Kidney epithelial cell (primary cell): ENCODE measurements around the gene YY2. TPM values are rescaled to one million over a fixed set of nuclear protein-coding genes. Genes with fewer than 3 reads are reported as not detected.
"Not testable (repeated sequence)": the region's sequence is repeated elsewhere in the genome, so short reads cannot be mapped to it uniquely, and the experiment has no call there.

Experiments used
- DNase-seq: peaks from one replicate; pipeline ENCODE4 v3.0.0-alpha.2; 2010; ENCODE audit warnings: low read depth
- H3K27me3 ChIP-seq: 2 replicates; pipeline ENCODE4 v1.6.0; 2011; ENCODE audit warnings: low read length; ENCODE audit not compliant: control insufficient read depth, insufficient read depth
- H3K36me3 ChIP-seq: 2 replicates; pipeline ENCODE4 v1.5.1; 2011; ENCODE audit warnings: low read length; ENCODE audit not compliant: control insufficient read depth, insufficient read depth
- H3K4me3 ChIP-seq: 2 replicates; pipeline ENCODE4 v1.5.1; 2011; ENCODE audit warnings: low read depth, mild to moderate bottlenecking, control low read depth, low read length
- CTCF ChIP-seq: IDR thresholded peaks from 2 replicates; pipeline ENCODE4 v1.5.1; 2011; ENCODE audit warnings: mild to moderate bottlenecking, moderate library complexity, low read length, control low read depth, inconsistent platforms; ENCODE audit not compliant: insufficient read depth, poor library complexity, severe bottlenecking
- total RNA-seq: library from RNA; depleted of rRNA; stranded (reverse); fragments of >200 nt; gene quantifications from 2 replicates; pipeline ENCODE4 v1.2.3, GENCODE V29; 2015

YY2 gene
- total RNA-seq, result 1.7 and 1.8 TPM in 2 replicates

DNA sequence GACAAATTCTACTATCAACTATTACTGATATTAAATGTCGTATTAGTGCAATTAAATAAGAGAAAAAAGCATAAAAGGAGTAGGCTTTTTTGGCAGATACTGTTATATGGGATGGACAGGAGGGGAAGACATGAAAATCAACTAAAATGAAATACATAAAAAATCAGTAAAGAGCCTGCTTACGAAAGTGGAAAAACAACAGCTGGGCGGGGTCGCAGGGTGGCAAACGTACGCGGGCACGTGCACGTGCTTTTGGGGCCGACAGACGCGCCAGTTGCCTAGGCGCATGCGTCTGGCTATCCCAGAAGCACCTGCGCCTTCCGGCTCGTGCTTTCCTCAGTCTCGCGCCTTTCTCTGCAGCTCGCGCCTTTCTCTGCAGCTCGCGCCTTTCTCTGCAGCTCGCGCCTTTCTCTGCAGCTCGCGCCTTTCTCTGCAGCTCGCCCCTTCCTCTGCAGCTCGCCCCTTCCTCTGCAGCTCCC, at the start of gene YY2:
TSS of gene YY2 (plus strand) at position 51 of the 479 bp plus-strand sequence. CDS start 498 bp downstream, outside the sequence.
- DNase-seq, result no peak
- no peaks in the 10 kb centered on the region for H3K36me3 ChIP-seq
- no peak within 1 kb of the TSS for H3K4me3 ChIP-seq
- H3K27me3 ChIP-seq, result no peaks in the 10 kb centered on the region
- no peak for TF ChIP-seq CTCF

DNA sequence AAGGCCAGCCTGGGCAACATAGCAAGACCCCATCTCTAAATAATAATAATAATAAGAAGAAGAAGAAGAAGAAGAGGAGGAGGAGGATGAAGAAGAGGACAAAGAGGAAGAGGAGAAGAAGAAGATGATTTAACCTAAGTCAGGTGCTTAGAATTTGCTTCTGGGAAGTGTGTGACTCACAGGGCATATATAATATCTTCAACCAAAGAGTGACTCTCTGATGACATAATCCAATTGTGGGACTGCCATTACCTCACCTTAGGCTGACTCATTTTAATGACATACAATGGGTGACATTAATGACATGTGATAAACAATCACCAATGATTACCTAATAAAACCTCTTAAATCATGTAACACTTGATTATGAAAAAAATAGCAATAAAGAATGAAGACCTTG, 49.1 kb upstream of the YY2 start:
- no peak for TF ChIP-seq CTCF
- peak; percentile 19 for DNase-seq
- no peaks in the 10 kb centered on the region for H3K27me3 ChIP-seq

DNA sequence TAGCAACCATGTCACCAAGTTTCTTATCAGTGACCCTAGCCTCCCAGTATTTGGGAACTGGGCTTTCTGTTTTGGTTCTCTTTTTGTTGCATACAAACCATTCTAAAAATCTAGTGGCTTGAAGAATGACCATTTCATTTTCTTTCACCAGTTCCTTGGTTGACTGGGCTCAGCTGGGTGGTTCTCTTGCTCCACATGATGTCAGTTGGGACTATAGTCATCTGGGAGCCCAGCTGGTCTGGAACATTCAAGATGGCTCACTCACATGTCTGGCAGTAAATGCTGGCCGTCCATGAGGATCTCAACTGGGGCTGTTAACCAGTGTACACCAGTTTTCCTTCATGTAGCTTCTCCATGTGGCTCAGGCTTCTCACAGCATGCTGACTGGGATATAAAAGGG, 44.0 kb upstream of the YY2 start:
- TF ChIP-seq CTCF, result no peak
- no peaks in the 10 kb centered on the region for H3K27me3 ChIP-seq
- DNase-seq, result no peak
- no peak overlapping the region for H3K4me3 ChIP-seq
- H3K36me3 ChIP-seq, result no peaks in the 10 kb centered on the region

More for the DNA sequence above, 49.1 kb upstream of the YY2 start:
- H3K4me3 ChIP-seq, result no peak overlapping the region
- no peaks in the 10 kb centered on the region for H3K36me3 ChIP-seq

- Histone ChIP-seq H3K4me3 (no peak overlapping the region), H3K36me3 (no peaks in the 10 kb centered on the region), H3K27me3 (no peaks in the 10 kb centered on the region)
- DNase-seq, result no peak
- TF ChIP-seq CTCF, result no peak
These were observed 43.2 kb upstream of the YY2 start for GRCh38 chrX:21812628-21813027.

DNA sequence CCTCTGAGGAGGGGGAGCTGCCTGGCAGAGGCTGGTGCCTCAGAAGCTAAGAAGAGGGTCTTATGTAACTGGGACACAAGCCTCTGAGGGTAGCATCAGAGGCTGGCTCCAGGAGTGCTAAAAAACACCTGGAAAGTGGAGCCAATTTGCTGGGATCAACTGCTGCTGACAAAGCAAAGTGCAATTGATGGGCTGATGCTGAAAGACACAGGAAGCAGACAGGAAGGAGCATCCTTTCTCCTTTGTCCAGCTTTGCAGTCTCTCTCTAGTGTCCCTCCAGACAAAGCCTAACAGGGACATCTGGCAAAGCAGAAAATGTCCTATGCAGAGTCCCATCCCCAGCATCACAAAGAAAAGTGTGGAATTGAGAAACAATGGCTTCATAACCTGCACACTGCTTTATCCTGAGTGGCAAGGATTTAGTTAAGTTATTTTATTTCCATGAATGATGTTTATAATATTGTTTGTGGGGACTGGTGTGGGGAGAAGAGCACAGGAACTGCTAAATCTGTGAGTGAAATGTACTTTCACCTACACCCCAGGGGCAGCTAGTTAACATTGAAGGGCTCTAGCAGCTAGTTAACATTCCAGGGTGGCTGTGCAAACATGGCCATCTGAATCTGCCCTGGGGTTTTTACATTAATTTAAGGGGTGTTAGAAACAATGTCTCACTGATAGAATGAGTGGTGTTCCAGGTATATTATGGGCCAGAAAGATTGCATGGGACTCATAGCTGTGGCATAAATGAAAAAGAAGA, 42.0 kb upstream of the YY2 start:
- Histone ChIP-seq H3K27me3 (no peaks in the 10 kb centered on the region), H3K36me3 (no peaks in the 10 kb centered on the region), H3K4me3 (no peak overlapping the region)
- TF ChIP-seq CTCF, result no peak
- no peak for DNase-seq

GRCh38 chrX:21816136-21816535, 39.7 kb upstream of the YY2 start:
- DNase-seq, result no peak
- TF ChIP-seq CTCF, result no peak
- H3K27me3 ChIP-seq, result no peaks in the 10 kb centered on the region
- H3K4me3 ChIP-seq, result no peak overlapping the region
- no peaks in the 10 kb centered on the region for H3K36me3 ChIP-seq

DNA sequence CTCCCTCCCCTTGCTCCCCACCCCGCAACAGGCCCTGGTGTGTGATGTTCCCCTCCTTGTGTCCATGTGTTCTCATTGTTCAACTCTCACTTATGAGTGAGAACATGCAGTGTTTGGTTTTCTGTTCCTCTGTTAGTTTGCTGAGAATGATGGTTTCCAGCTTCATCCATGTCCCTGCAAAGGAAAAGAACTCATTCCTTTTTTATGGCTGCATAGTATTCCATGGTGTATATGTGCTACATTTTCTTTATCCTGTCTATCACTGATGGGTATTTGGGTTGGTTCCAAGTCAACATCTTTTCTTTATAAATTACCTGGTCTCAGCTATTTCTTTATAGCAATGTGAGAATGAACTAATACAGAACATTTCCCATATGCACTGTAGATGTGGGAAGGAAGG, 35.6 kb upstream of the YY2 start:
- not testable (repeated sequence) for H3K36me3 ChIP-seq, DNase-seq, H3K4me3 ChIP-seq, H3K27me3 ChIP-seq
